Hematopoietic multipotent progenitor cell treated with erythropoietin and hydrocortisone succinate and interleukin-3 and kit ligand, for 8 days (in vitro differentiated cells): ENCODE data around the gene UBE2L3.
"Not testable (repeated sequence)": the region's sequence is repeated elsewhere in the genome, so short reads cannot be mapped to it uniquely, and the experiment has no call there.

Source experiments
- DNase-seq: peaks from one replicate; pipeline ENCODE4 v3.0.0-alpha.2; 2015

The UBE2L3 gene

DNA sequence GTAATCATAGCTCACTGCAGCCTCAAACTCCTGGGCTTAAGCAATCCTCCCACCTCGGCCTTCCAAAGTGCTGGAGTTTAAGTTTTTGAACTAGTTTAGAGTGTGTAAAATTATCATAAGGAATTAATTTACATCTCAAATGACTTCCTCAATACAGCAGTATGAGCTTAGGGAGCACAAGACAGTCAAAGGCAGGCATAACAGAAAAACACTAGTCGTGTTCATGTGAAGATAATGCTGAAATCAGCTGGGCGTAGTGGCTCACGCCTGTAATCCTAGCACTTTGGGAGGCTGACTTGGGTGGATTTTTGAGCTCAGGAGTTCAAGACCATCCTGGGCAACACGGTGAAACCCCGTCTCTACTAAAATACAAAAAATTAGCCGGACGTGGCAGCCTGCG is 36.5 kb downstream of the UBE2L3 start:
- no peak for DNase-seq

DNA sequence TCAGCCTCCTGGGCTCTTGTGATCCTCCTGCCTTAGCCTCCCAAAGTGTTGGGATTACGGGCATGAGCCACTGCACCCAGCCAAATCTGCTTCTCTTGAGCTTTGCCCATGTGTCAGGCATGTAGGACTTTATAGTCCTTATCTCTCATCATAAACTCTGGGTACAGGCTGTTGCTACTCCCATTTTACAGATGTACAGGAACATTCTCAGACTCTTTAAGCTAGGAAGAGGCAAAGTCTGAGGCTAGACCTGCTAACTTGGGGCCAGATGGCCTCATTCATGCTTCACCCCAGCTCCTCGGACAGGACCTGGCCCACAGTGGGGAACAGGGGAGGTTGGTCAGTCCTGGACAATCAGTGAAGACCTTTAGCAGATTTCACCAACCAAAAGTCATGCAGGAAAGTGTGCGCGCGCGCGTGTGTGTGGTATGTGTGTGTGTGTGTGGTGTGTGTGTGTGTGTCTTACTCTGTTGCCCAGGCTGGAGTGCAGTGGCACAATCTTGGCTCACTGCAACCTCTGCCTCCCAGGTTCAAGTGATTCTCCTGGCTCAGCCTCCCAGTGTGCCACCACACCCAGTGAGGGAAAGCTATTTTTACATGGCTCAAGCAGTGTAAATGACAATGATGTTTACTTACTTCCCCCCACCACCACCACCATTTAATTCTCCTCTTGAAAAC is 38.5 kb downstream of the UBE2L3 start:
- DNase-seq, result no peak

DNA sequence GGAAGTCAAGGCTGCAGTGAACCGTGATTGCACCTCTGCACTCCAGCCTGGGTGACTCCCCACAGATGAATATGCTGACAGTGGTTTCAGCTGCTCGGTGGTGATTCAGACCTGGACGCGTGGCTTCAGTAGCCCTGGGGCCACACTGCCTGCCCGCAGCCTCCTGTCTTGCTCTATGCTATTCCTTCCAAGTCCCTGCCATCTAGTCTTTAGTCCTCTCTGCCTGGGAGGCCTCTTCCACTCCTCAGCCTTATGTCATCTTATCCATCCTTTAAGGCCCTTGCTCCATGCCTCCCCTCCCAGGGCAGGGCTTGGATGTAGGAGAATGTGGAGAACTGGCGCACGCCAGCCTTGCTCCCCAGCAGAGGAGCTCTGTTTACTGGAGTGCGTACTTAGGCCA is 39.3 kb downstream of the UBE2L3 start:
- DNase-seq, result no peak

DNA sequence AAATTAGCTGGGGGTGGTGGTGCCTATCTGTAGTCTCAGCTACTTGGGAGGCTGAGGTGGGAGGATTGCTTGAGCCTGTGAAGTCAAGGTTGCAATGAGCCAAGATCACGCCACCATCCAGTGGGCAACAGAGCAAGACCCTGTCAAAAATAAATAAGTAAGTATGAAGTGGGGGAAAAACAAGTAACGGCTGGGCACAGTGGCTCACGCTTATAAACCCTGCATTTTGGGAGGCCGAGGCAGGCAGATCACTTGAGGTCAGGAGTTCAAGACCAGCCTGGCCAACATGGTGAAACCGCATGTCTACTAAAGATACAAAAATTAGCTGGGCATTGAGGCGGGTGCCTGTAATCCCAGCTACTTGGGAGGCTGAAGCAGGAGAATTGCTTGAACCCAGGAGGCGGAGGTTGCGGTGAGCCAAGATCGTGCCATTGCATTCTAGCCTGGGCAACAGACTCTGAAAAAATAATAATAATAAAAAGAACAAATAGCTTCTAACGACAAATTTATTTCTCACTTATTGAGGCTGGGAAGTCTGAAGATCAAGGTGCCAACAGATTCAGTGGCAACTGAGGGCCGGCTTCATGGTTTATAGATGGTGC is 42.1 kb downstream of the UBE2L3 start:
- not testable (repeated sequence) for DNase-seq

DNA sequence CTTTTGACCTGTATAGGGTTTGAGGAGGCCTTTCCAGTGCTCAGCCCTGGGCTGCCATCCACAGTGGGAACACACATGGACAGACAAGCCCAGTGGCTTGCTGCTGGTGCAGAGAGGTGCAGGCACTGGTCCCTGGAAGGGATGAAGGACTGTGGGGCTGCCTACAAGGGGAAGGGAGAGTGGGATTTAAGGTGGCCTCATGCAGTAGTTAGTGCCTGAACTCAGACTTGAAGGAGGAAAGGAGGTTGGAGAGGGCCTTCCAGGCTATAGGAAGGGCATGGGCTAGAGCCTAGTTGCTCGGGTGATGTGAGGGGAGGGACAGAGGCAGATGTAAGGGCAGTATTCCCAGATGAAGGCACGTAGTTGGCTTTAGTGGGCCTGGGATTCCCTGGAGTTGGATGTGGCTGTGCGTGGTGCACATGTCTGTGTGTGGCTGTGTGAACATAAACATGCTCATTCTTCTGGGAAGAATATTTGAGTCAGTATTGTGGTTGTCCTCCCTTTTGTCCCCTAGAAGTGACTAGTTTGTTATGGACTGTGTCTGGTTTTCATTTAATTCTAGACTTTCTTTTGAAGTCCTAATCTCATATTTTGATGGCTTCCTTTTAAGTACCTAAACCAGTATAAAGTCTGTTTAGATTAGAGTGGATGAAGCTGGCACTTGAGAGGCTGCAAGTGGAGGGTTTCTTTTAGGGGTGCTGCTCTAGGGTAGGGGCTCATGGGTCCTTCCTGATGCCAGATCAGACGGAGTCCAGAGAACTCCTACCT is 43.9 kb downstream of the UBE2L3 start:
- no peak for DNase-seq

DNA sequence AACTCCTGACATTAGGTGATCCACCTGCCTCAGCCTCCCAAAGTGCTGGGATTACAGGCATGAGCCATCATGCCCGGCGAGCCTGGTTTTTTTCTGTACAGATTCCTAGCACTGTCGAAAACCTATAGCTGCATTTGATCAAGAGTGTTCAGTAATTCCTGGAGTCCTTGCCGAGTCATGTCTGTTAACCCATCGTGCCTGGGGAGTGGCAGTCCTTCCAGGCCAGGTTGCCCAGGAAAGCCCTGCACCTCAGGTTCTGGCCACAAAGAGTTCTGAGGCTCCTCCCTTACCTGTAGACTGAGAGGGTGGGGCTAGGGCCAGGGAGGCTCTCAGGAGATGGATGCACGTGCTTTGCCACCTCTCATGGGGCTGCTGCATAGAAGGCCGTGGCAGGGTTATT is 45.3 kb downstream of the UBE2L3 start:
- DNase-seq, result no peak

DNA sequence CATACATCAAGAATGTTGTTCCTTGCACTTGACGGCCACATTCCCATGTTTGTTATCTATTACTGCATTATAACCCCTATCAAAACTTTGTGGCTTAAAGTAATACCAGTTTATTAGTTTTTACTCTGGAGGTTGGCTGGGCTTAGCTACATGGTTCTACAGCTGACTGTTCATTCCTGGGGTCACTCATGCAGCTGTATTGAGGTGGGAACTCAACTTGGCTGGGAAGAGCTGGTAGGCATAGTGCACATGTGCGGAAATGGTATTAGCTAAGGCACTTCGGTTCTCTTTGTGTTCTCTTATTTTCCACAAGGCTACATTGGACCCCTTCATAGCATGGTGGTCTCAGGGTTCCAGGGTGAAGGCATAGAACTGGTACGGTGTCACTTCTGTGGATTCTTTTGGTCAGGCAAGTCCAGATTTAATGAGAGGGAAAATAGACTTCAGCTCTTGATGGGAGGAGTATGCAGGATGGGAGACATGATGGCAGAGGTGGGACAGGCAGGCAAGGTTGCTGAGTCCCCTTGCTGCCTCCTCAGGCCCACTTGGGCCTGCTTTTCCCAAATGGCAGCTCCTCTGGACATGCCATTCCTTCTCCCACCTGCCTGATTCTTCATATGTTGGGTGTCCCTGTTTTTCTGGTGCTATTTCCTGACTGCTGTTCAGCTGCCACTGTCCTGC is 46.2 kb downstream of the UBE2L3 start:
- DNase-seq, result no peak

DNA sequence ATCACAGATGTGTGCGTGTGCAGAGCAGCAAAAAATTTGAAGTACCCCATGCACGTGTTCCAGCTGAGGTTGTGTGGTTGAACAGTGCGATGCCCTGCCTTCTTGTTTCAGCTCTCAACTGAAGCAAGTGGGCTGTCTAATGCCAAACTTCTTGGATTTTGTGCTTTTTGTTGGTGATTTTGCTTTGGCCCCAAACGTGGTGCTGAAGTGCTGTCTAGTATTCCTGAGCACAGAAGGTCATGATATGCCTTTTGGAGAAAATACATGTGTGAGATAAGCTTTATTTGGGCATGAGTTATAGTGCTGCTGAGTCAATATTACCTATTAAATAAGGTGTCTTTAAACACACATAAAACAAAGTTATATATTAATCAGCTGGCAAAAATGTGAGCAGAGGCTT is 48.2 kb downstream of the UBE2L3 start:
- no peak for DNase-seq

DNA sequence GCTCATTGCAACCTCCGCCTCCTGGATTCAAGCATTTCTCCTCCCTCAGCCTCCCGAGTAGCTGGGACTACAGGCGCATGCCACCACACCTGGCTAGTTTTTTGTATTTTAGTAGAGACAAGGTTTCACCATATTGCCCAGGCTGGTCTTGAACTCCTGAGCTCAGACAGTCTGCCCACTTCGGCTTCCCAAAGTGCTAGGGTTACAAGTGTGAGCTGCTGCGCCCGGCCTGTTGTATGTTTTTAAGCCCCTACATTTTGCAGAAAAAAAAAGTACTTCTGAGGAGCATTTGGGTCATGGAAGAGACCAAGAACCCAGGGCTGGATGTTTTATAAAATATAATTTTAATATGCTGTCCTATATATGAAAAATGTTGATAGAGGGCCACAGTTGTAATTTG is 49.8 kb downstream of the UBE2L3 start:
- not testable (repeated sequence) for DNase-seq

DNA sequence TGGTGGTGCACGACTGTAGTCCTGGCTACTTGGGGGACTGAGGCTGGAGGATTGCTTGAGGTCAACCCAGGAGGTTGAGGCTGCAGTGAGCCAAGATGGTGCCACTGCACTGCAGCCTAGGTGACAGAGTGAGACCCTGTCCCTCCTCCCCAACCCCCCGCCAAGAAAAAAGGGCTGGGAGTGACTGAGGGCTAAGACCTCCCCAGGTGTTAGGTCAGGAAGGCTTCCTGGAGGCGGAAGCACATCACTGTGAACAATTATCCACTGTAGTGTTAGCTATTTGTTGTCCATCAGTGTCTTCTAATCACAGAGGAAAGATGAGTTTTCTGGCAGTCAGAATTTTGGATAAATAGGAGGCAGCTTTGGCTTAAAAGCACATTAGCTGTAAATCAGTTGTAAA is 53.5 kb downstream of the UBE2L3 start:
- DNase-seq, result no peak

DNA sequence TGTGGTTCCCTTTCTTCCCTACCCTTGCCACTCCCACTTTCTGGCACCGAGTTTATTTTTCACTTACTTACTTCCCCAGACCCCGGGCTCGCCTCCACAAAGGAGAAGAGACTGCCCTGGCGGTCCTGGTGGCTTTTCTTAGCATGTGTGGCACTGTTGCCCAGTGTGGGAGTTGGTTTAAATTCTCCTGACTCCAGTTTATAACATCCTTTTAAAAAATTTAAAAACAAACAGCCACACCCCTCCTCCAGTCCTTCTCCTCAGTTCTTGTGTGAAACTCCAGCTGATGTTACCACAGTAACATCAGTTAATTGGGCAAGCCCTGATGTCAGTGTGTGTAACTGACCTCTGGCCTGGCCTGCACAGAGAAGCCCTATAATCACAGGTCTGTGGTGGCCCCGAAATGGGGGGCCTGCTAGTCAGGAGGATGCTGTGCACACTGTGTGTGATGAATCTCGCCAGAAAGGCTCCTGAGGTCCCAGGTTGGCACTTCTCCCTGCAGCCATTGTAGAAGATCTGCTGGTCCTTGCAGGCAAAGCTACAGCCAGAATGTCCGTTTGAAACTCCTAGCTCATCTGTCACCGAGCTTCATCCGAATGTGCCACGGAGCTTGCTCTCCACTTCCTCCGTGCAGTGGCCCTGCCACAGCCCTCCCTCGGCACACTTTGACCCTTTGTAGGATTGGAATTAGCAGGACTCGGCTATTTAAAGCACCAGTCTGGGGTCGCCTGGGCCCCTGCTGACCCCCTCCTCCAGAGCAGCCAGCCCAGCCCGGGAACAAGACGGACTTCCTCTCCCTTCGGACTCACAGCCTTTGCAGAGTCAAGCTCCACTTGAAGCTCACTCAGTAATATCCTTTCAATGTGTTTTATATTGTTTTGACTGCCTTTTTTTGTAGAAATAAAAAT is 54.8 kb downstream of the UBE2L3 start:
- DNase-seq, result no peak

DNA sequence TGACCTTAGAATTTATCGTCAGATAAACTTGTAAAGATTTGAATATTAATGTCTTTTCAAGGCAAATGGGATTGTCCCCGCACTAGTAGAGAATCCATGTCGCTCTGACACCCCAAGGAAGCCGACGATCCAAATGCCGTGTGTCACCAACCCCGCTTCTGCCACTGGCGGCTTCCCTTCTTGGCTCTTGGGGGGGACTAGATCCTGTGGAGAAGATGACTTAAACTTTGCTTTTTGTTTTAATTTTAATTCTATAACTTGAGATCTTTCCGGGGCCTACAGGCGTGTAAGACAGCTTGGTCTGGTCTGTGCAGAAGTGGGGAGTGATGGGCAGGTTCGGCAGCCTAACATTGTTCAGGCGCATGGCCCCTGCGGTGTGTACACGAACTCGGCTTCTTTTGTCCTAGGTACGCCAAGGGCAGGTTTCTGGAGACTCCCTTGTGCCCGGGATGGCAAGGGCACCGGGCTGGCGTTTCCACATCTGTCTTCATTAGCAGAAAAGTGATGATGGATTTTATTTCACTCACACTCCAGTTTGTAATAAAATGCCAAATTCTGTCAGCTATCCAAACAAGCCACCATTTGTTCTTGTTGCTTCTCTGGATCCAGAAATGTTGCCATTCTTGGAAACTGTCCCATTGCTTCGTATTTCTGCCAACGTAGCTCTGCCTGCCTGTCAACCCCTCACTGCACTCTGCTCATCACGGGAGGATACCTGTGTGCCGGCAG is 55.6 kb downstream of the UBE2L3 start:
- no peak for DNase-seq

DNA sequence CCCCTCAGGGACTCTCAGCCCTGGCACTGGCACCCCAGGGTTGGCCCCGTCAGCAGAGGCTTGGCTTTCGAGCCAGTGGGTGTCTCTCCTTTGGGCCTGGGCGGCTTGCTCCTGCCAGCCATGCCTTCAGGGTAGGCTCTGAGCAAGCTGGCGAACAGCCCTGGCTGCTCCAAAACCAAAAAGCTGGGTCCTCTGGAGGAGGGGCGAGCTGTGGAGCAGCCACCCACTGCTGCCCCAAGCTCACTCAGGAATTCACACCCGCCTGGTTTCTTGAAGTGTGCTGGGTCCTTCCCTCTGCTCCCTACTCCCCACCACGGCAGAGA is 56.1 kb downstream of the UBE2L3 start:
- DNase-seq, result no peak

DNA sequence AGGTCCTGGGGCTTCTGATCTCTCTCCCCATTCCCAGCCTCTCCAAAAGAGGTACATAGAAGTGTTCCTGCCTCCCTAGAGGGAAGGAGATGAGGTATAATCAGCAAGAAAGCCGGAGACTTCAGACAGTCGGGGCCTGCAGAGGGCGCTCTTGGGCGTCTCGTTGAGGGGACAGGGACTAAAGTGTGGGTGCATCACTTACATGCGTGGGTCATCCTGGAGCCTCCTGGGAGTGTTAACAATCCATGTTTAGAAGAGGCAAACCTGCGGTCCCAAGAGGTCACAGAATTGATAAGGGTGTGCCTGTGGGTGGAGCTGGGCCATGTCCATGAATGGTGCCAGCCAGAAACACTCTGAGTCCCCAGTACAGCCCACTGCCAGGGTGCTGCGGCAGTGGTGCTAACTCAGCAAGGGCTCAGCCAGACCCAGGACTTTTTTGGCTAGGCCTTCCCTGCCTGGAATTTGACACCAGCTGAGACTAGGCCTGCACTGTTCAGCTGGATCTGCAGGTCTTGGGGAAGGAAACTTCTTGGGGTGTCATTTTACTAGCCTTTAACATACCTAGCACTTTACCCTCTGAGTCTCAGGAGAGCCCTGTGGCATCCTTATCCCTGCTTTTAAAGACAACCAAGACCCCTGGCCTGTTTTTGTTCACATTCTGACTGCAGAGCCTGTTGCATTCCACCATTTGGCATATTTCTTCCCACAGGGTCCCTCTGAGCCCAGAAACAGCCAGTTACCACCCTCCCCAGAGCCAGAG is 56.8 kb downstream of the UBE2L3 start:
- DNase-seq, result peak; percentile 63

DNA sequence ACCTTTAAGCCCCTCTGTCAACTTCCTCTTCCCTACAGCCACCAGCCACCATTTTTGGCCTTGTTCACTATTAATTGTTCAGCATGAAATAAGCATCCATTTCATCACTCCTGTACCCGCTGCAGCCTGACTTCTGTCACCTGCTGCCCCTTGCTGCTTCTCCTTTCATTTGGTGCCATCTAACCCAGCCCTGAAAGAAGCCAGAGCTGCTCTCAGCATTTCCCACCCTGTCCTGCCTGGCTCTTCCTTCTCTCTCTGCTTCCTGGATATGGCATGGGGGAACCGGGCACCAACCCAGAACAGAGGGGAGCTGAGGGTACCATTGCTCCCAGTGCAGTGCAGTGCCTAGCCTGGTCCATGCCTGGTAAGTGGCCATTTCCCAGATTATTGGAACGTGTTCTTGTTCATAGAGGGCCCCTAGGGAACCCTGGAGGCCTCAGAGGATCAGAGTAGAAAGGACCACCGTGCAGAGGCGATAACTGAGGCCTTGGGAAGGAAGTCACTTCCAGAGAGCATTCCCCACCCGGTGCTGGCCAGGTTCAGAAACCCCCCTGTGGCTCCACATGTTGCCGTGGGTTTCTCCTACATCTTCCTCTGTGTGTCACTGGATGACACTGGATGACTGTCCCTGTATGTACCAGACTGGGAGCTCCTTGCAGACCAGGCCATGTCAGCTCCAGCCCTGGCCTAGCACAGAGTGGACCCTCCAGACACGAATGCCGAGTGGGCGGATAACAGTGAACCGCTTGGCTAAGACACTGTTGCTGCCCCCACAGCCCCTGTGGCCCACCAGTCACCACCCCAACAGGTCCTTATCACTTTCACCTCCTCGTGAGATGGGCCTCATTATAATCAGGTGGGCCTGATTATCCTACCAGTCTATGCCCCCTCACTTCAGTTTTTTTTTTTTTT is 57.6 kb downstream of the UBE2L3 start:
- DNase-seq, result no peak

DNA sequence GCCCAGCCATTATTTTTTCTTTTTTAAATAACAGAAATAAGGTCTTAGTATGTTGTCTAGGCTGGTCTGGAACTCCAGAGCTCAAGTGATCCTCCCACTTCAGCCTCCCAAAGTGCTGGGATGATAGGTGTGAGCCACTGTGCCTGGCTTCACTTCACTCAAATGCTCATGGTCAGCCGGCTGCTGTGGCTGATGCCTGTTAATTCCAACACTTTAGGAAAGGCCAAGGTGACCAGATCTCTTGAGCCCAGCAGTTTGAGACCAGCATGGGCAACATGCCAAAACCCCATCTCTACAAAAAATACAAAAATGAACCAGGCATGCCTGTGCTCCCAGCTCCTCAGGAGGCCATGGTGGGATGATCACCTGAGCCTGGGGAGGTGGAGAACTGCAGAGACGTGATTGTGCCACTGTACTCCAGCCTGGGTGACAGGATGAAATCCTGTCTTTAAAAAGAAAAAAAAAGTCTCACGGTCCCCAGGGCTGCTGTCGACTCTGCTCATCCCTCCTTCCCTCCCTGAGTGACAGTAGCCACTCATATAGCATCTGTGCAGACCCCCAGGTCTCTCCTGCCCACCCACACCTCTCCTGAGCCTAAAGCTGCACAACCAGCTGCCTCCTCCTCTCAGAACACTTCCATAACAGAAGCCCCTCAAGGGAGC is 58.7 kb downstream of the UBE2L3 start:
- DNase-seq, result no peak

DNA sequence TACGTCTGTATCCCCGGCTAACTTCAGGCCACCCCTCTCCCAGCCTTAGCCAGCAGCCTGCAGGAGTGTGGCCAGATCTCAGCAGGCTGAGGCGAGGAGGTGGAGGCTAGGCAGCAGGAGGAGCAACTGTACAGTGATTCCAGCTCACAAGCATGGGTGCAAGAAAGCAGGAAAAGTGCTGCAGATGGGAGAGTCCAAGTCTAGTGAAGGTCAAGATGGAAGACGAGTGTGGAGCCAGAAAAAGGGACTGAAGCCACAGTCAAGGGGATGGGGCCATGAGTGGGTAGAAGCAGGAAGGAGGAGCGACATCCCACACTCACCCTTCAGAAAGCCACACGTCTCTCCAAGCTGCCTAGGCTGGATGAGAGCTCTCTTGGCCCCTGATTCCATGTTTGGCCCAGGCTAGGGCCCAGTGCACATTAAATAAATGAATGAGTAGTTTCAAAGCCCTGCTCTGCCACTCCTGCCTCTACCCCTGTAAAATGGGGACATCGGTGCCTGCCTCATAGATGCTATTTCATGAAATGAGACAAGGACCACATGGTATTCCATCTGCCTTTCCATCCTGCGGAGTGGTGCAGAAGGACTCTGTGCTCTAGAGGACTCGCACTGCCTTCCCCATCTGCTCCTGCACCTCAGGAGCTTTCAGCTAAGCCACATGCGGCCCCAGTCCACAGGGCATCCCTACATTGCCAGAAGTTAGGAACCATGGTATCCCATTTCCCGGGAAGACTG is 59.4 kb downstream of the UBE2L3 start:
- no peak for DNase-seq

DNA sequence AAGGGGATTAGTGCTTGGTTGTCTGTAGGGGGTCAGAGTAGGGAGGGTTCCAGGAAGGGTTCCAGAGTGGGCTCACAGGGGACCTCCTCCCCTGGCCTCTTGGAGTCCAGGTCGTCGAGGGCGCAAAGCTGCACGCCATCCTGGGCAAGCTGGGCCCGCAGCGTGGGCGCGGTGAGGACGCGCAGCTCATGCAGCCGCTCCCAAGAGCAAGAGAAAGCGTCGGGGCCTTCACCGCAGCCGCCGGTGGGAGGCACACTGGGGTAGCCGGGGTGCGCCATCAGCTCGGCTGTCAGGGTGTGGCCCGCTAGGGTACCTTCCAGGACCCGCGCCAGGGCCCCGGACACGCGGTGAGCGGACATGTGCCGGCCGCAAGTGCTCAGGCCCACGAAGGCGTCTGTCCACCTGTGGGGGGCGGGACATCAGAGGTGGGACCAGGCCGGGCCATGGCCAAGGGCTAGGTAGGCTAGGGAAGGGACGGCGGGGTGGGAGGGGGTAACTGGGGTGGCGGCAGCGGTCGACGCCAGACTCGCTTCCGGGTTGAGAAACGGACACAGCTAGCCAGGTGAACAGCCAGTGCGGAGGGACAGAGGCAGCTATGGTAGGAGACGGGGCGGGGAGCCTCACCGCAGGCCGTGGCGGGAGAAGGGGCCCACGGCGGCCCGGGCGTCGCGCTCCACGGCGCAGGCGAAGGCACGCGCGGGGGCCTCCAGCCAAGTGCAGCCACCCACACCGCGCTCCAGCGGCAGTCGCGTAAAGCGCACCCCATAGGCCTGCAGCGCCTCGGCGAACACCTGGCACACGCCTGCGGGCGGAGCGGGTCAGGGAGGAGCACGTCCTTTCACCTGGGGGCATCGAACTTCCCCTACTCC is 61.1 kb downstream of the UBE2L3 start:
- no peak for DNase-seq
